AG08396 (cell line): ENCODE data around the gene POLR1B.
"Not testable (repeated sequence)": the region's sequence is repeated elsewhere in the genome, so short reads cannot be mapped to it uniquely, and the experiment has no call there.

ENCODE experiments used
- DNase-seq: peaks from one replicate; pipeline ENCODE4 v3.0.0; 2012; ENCODE audit warnings: low spot score, mixed read lengths

POLR1B gene

GRCh38 chr2:112601754-112602153 is 59.5 kb downstream of the POLR1B start:
- no peak for DNase-seq

- DNase-seq = no peak
These were observed 60.7 kb downstream of the POLR1B start for GRCh38 chr2:112602917-112603316.

GRCh38 chr2:112603731-112604130 is 61.5 kb downstream of the POLR1B start:
- DNase-seq = no peak

GRCh38 chr2:112604952-112605351 is 62.7 kb downstream of the POLR1B start:
- DNase-seq = no peak

GRCh38 chr2:112605926-112606325 is 63.7 kb downstream of the POLR1B start:
- DNase-seq = no peak

GRCh38 chr2:112606547-112606946 is 64.3 kb downstream of the POLR1B start:
- DNase-seq = no peak

- no peak for DNase-seq
These were observed 65.6 kb downstream of the POLR1B start for GRCh38 chr2:112607680-112608438.

- DNase-seq = not testable (repeated sequence)
These were observed 67.1 kb downstream of the POLR1B start for GRCh38 chr2:112609320-112609719.

GRCh38 chr2:112612283-112612682 is 70.0 kb downstream of the POLR1B start:
- not testable (repeated sequence) for DNase-seq

- no peak for DNase-seq
These were observed 72.1 kb downstream of the POLR1B start for GRCh38 chr2:112614201-112614840.

GRCh38 chr2:112615051-112615450 is 72.8 kb downstream of the POLR1B start:
- DNase-seq = no peak

- not testable (repeated sequence) for DNase-seq
These were observed 73.5 kb downstream of the POLR1B start for GRCh38 chr2:112615798-112616197.

GRCh38 chr2:112618383-112618782 is 76.1 kb downstream of the POLR1B start:
- DNase-seq = no peak

- no peak for DNase-seq
These were observed 79.7 kb downstream of the POLR1B start for GRCh38 chr2:112621790-112622527.

GRCh38 chr2:112622528-112622849 is 80.2 kb downstream of the POLR1B start:
- peak; percentile 29 for DNase-seq

GRCh38 chr2:112623913-112624777 is 81.9 kb downstream of the POLR1B start:
- peak; percentile 52 for DNase-seq

GRCh38 chr2:112625474-112626114 is 83.3 kb downstream of the POLR1B start:
- DNase-seq = no peak

- peak; percentile 57 for DNase-seq
These were observed 84.4 kb downstream of the POLR1B start for GRCh38 chr2:112626604-112627059.
